Vagina (tissue), 2 donors: Measurements from ENCODE around the gene PCDHA4. TPM values are rescaled to one million over a fixed set of nuclear protein-coding genes. Genes with fewer than 3 reads are reported as not detected.
"Not testable (repeated sequence)": the region's sequence is repeated elsewhere in the genome, so short reads cannot be mapped to it uniquely, and the experiment has no call there.

Source experiments
- DNase-seq, 2 donors: peaks; one replicate each; pipeline ENCODE4 v3.0.0-alpha.2; 2017; ENCODE audit errors: extremely low spot score in 2 of 2
- H3K27ac ChIP-seq: fragments of 200-600 bp; sonication (generic); one replicate; pipeline ENCODE4 v1.5.1; 2019
- H3K27me3 ChIP-seq: fragments of 200-600 bp; sonication (generic); one replicate; pipeline ENCODE4 v1.5.1; 2019
- H3K36me3 ChIP-seq, 2 donors: fragments of 200-600 bp; sonication (generic); one replicate each; pipeline ENCODE4 v1.5.1; 2017 to 2019
- H3K4me1 ChIP-seq: fragments of 200-600 bp; sonication (generic); one replicate; pipeline ENCODE4 v1.5.1; 2019
- H3K4me3 ChIP-seq, 2 donors: fragments of 200-600 bp; sonication (generic); 1 replicate in 1 of 2; 2 replicates in 1 of 2; pipeline ENCODE4 v1.5.1; 2016 to 2019
- H3K9me3 ChIP-seq: fragments of 200-600 bp; sonication (generic); one replicate; pipeline ENCODE4 v1.5.1; 2019
- POLR2A ChIP-seq, 2 donors: fragments of 450-650 bp; IDR thresholded peaks; one replicate each; pipeline ENCODE4 v1.6.1; 2017; ENCODE audit warnings: antibody characterized with exemption in 2 of 2, mild to moderate bottlenecking in 2 of 2, moderate library complexity in 2 of 2
- POLR2AphosphoS5 ChIP-seq, 2 donors: sonication (generic); formaldehyde crosslinking; IDR thresholded peaks; one replicate each; pipeline ENCODE4 v1.9.0; 2017; ENCODE audit warnings: antibody characterized with exemption in 2 of 2, mild to moderate bottlenecking in 2 of 2, low read depth in 1 of 2; ENCODE audit not compliant: insufficient read depth in 1 of 2
- intact Hi-C: fragments of 100-400 bp; cut with DNase I; formaldehyde crosslinking; loops from one replicate; pipeline ENCODE4 v1.15.1; 2023
- total RNA-seq: library from RNA; depleted of rRNA; stranded (reverse); fragments of >200 nt; gene quantifications from one replicate; pipeline ENCODE4 v1.2.3, GENCODE V29; 2016
- TF ChIP-seq, protein P1 (sequence below), 3 experiments: fragments of 450-650 bp in 2 of 3; fragments of 200-600 bp in 1 of 3; sonication (generic) in 1 of 3; IDR thresholded peaks; one replicate each; pipeline ENCODE4 v1.5.1; 2017 to 2019; ENCODE audit warnings: antibody characterized with exemption in 3 of 3, mild to moderate bottlenecking in 2 of 3, moderate library complexity in 2 of 3

Gene PCDHA4
- total RNA-seq, 1 donor from 2014 or later, result 2.0 TPM

GRCh38 chr5:140835622-140836510 lies 29.0 kb downstream of the PCDHA4 start:
- Histone ChIP-seq H3K27ac (no peak overlapping the region), H3K4me3 (no peak overlapping the region), H3K9me3 (no peaks in the 10 kb centered on the region), H3K36me3 (no peaks in the 10 kb centered on the region), H3K4me1 (no peaks in the 10 kb centered on the region), H3K27me3 (no peaks in the 10 kb centered on the region)
- no peak for TF ChIP-seq POLR2A (IDR thresholded peaks at IDR 0.05)
- no peak for TF ChIP-seq POLR2AphosphoS5 (IDR thresholded peaks at IDR 0.05; ENCODE audit: insufficient read depth in 1 of 2, low read depth in 1 of 2)
- TF ChIP-seq, protein P1, sequence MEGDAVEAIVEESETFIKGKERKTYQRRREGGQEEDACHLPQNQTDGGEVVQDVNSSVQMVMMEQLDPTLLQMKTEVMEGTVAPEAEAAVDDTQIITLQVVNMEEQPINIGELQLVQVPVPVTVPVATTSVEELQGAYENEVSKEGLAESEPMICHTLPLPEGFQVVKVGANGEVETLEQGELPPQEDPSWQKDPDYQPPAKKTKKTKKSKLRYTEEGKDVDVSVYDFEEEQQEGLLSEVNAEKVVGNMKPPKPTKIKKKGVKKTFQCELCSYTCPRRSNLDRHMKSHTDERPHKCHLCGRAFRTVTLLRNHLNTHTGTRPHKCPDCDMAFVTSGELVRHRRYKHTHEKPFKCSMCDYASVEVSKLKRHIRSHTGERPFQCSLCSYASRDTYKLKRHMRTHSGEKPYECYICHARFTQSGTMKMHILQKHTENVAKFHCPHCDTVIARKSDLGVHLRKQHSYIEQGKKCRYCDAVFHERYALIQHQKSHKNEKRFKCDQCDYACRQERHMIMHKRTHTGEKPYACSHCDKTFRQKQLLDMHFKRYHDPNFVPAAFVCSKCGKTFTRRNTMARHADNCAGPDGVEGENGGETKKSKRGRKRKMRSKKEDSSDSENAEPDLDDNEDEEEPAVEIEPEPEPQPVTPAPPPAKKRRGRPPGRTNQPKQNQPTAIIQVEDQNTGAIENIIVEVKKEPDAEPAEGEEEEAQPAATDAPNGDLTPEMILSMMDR (IDR thresholded peaks at IDR 0.05), result no peak
- DNase-seq, result peak in 1 of 2 donors; percentile 74
- intact Hi-C loops, result no loop called here

DNA sequence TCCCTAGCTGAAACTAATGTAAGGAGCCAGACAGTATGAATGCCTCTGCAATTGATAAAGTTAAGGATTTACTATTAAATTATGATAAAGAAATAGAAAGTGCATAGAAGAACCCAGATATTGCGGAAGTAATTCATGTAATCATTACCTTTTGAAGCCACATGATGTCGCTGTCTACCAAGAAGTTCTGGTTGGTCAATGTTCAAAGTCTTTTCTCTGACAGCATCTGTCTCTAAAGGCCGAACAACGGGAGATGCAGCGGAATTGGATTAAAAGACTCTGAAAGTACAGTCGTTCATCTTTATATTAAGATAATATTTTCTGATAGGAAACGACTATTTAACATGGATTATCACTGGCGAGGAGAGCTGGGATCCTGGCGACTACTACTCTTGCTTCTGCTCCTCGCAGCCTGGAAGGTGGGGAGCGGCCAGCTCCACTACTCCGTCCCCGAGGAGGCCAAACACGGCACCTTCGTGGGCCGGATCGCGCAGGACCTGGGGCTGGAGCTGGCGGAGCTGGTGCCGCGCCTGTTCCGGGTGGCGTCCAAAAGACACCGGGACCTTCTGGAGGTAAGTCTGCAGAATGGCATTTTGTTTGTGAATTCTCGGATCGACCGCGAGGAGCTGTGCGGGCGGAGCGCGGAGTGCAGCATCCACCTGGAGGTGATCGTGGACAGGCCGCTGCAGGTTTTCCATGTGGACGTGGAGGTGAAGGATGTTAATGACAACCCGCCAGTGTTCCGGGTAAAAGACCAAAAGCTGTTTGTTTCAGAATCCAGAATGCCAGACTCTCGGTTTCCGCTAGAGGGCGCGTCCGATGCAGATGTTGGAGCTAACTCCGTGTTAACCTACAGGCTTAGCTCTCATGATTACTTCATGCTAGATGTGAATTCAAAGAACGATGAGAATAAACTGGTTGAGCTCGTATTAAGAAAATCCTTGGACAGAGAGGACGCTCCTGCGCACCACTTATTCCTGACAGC lies 34.4 kb downstream of the PCDHA4 start, which contains the start of gene PCDHA8:
TSS of gene PCDHA8 (plus strand) at position 210 of the 985 bp plus-strand sequence. CDS start at position 345, 135 bp downstream.
- TF ChIP-seq, protein P1 (IDR thresholded peaks at IDR 0.05), result no peak
- TF ChIP-seq POLR2AphosphoS5 (IDR thresholded peaks at IDR 0.05; ENCODE audit: insufficient read depth in 1 of 2, low read depth in 1 of 2) (no peak), POLR2A (IDR thresholded peaks at IDR 0.05) (no peak)
- no peak for DNase-seq
- no peak within 1 kb of the TSS for H3K4me3 ChIP-seq
- intact Hi-C loops, result no loop called here
- H3K27me3 ChIP-seq, result no peaks in the 10 kb centered on the region
- H3K9me3 ChIP-seq, result peaks cover 13% of the 10 kb centered on the region
- H3K4me1 ChIP-seq, result no peaks in the 10 kb centered on the region
- H3K36me3 ChIP-seq, result no peaks in the 10 kb centered on the region
- no peak within 1 kb of the TSS for H3K27ac ChIP-seq

GRCh38 chr5:140842798-140843733 lies 36.2 kb downstream of the PCDHA4 start:
- no peaks in the 10 kb centered on the region for H3K36me3 ChIP-seq
- no peaks in the 10 kb centered on the region for H3K27me3 ChIP-seq
- peaks cover 13% of the 10 kb centered on the region for H3K9me3 ChIP-seq
- intact Hi-C loops, result no loop called here
- H3K4me3 ChIP-seq, result no peak overlapping the region
- no peaks in the 10 kb centered on the region for H3K4me1 ChIP-seq
- no peak for TF ChIP-seq POLR2AphosphoS5 (IDR thresholded peaks at IDR 0.05; ENCODE audit: insufficient read depth in 1 of 2, low read depth in 1 of 2)
- no peak for TF ChIP-seq POLR2A (IDR thresholded peaks at IDR 0.05)
- TF ChIP-seq, protein P1 (IDR thresholded peaks at IDR 0.05), result no peak
- H3K27ac ChIP-seq, result no peak overlapping the region
- DNase-seq, result peak in 1 of 2 donors; percentile 77

DNA sequence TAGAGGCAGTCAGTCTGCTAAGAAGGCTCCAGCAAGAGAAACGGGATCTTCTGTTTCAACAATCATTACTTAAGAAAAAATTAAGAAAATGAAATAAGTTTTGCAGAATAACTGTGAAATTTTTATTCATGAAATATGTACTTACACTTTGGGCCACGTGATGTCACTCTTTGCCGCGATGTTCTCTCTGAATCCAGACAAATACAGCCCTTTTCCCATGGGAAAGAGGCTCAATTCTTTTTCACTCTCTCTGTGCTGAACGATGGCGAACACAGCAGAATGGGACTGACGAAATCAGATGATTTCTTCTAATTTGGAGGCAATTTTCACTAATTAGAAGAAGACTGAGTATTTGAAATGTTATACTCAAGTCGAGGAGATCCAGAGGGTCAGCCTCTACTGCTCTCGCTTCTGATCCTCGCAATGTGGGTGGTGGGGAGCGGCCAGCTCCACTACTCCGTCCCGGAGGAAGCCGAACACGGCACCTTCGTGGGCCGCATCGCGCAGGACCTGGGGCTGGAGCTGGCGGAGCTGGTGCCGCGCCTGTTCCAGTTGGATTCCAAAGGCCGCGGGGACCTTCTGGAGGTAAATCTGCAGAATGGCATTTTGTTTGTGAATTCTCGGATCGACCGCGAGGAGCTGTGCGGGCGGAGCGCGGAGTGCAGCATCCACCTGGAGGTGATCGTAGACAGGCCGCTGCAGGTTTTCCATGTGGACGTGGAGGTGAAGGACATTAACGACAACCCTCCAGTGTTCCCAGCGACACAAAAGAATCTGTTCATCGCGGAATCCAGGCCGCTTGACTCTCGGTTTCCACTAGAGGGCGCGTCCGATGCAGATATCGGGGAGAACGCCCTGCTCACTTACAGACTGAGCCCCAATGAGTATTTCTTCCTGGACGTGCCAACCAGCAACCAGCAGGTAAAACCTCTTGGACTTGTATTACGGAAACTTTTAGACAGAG lies 41.6 kb downstream of the PCDHA4 start, which contains the start of gene PCDHA9:
TSS of gene PCDHA9 (plus strand) at position 244 of the 964 bp plus-strand sequence. CDS start at position 358, 114 bp downstream.
- intact Hi-C loops, H3K4me1 ChIP-seq, H3K9me3 ChIP-seq, H3K4me3 ChIP-seq, H3K27me3 ChIP-seq, H3K36me3 ChIP-seq, H3K27ac ChIP-seq, DNase-seq: not testable (repeated sequence)

GRCh38 chr5:140849831-140850634 lies 43.2 kb downstream of the PCDHA4 start:
- H3K36me3 ChIP-seq, H3K4me1 ChIP-seq, H3K27ac ChIP-seq, H3K27me3 ChIP-seq, H3K4me3 ChIP-seq, DNase-seq, H3K9me3 ChIP-seq, intact Hi-C loops: not testable (repeated sequence)
